Activated naive CD4-positive, alpha-beta T cell treated with anti-CD3 and anti-CD28 coated beads, Interleukin-2, amount 50 U/mL, for 16 hours (primary cell): ENCODE results near the gene ATP23.

ENCODE experiments used
- DNase-seq: peaks from one replicate; pipeline ENCODE4 v3.0.0-alpha.2; 2020

The ATP23 gene, protein sequence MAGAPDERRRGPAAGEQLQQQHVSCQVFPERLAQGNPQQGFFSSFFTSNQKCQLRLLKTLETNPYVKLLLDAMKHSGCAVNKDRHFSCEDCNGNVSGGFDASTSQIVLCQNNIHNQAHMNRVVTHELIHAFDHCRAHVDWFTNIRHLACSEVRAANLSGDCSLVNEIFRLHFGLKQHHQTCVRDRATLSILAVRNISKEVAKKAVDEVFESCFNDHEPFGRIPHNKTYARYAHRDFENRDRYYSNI

DNA sequence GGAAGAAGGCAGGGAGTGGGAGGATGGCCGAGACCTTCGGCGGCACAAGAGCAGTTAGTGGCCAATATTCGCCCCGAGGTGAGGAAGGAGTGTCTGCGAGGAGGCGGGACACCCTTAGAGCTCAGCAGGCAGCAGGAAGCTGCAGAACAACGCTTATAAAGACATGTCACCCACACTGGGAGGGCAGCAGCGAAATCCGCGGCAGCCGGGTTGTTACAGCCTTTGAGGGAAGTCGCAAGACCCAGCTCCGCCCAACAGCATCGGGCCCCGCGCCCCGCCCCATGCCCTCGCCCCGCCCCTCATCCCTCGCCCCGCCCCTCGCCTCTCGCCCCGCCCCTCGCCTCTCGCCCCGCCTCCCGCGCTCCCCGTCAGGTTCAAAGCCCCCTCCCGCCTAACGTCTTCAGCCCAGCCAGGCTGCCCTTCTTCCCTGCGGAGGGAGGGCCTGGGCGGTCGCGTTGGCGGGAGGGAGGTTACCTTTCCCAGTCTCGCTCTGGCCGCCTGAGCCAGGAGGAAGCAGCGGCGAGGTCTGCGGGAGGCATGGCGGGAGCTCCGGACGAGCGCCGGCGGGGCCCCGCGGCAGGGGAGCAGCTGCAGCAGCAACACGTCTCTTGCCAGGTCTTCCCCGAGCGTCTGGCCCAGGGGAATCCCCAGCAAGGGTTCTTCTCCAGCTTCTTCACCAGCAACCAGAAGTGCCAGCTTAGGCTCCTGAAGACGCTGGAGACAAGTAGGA lies at the start of gene ATP23:
TSS of gene ATP23 (plus strand) at position 403 of the 730 bp plus-strand sequence. CDS start at position 538, 135 bp downstream.
- peak; percentile 81 for DNase-seq

DNA sequence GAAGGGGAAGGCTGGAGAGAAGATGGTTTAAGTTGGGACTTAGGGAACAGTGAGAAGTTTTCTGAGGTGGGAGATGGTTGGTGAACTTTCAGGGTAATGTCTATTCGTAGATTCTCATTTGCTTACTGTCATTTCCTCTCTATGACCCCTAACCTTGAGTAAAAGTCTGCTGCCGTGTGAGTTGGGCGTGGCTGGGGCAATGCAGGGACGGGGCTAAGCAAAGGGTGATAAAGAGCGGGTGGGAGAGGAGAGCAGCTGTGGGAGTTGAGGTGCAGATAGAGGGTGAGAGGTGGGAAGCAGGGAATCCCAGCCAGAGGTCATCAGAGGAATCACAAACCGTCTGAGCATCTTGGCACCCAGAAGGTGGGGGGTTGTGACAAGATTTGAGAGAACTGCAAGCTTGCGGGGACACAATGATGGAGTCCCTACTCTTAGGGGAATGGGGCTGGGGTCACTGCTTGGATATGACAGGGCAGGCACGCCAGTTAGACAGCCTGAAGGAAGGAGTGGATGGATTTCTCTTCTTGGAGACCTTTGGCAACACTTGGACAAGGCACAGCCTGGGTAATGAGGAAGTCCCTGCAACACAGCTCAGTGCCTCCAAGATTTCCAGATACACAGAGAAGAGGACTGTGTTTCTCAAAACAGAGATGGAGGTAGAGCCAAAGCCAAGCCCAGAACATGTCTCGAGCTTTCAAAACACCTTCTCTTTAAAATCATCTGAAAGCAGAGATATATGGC lies 49.0 kb upstream of the ATP23 start:
- no peak for DNase-seq

DNA sequence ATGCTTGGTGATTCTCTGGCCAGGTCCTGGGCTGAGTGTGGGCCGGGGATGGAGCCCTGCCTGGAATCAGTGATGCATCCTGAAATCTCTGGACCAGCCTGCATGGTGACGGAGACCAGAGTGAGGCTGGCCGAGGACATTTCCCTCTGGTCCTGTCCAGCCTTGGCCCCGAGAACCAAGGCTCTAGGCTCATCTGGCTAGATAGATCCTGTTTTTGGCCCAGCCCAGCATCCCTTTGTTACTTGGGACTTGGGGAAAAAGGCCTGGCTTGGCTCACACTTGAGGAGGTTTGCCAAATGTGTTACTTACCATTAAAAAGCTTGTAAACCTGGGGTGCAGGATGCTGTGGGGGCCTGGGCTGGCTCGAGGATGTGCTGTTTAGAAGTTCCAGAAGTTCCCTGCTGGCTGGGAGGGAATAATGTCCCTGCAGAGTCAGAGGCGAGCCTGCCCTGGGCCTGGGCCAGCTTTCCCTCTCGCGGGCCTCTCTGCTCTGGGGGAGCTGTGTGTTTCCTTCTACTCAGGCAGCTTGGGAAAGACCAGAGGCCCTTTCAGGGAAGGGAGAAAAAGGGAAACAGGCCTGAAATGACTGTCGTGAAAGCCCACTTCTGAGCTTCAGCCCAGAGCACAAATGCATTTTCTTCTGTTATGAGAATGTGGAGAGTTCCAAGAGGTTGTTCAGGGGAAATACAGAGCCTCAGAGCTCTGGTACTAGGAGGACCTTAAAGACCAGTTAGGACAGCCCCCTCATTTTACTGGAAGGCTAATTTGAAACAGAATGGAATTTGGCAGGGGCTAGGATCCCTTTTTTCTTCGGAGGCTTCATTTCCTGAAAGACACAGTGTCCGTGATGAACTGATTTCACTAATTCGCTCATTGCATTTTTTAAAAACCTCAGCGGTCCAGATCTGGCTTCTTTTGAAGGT lies 47.7 kb upstream of the ATP23 start:
- no peak for DNase-seq

DNA sequence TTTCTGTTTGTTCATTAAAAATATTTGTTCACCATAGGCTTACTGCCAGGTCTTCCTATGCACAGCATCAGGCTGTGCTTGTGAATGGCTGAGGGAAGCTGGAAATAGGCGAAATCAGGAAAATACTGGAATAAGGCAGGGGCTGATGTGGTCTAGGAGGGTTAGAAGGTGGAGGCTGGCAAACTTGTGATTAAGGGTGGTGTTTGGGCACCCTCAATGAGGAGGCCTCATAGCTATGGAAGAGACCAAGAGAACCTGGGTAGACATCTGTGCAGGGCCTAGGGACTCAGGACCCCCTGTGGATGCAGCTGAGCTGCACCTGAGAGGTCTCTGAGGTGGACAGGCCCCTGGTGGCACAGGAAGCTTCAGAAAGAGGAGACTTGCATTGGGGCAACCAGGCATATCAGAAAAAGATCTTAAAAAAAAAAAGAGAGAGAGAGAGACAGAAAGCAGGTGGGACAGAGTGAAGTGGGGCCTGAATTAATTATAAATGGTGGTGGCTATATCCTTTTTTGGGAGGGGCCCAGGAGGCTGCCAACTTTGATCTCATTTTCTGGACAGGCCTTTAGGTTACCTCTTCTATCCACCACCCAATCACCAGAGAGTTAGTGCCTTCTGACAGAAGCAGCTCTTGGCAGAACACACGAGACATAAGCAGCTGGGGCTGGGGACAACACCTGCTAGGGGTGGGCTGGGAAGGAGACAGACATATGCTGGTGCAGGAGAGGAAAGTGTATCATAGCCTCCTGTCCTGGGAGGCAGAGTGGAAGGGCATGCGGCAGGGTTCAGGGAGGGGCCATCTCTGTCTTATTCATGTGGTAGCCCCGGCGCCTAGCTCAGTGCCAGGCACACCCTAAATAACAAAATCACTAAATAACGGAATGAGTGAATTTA lies 46.7 kb upstream of the ATP23 start:
- DNase-seq: no peak

DNA sequence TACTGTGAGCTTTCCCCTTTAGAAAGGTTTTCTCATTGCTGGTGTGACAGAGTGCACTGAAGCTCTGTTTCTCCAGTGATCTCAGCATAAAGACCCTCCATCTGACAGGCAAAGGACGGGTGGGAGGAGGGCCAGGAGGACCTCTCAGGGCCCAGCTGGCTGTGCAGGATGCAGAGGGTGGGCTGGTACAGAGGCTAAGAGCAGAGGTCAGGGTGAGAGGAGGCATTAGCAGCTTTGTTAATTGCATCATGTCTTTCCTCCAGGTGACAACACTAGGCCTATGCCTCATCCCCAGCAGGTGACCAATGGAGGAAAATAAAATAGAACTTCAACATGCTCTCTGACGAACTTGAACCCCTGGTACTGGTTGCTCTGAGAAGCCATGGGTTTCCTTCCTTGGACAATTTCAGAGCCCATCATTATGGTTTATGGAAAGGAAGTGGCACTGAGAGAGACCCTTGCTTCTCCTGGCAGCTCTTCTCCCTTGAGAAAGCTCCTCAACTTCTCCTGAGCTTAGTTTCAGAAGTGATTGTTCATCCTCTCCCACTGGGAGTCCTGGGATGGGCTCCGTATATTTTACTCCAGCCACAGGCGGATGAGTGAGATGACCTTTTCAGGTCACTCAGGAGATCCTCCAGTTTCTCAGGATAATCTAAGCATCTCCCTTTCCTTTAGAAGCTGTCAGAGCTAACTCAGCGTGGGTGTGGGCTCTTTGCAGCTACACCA lies 45.8 kb upstream of the ATP23 start:
- no peak for DNase-seq

DNA sequence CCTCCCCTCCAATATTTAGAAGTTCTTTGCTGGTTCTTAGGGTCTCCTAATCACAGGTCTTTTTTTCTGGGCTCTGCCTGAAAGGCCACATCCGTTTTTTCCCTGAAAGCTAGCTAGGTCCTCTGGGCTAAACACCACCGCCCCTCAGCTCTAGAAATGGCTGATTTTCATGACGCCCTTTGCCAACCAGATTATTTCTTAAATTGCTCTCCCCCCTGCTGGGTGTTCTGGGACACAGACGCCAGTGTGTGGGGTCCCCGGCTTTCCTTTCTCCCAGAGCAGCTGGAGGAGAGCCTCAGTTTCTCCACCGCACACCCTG lies 45.3 kb upstream of the ATP23 start:
- no peak for DNase-seq

DNA sequence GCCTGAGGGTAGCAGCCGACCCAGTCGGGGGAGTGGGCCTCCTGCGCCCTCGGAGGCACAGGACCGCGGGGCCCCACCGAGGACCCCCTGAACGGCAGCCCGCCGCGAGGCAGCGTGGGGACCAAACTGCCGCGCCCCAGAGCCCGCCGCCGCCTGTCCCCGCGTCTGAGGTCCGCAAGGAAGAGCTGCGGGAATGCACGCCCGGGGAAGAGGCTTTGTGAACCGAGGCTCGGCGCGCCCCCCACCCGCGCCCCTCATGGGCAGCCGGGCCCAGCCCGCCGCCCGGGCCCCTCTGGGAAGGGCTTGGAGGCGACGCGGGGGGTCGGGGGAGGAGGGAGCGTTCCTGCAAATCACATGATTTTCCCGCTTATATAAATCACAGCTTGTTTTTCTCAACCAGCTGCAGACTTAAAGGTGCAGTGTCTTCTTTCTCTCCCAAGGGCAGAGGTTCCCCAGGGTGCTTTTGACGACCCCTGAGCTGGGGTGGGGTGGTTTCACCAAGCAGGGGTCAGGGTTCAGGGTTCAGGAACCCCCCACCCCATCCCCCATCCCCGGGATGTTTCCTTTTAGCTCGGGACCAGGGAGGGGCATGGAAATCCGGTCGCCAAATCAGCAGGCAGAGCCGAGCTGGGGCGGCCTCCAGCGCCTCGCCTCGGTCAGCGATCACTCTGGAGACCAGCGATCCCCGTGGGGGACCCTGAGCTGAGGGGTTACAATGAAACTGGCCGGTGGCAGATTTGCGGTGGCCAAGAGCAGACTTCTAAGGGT lies 44.7 kb upstream of the ATP23 start:
- peak; percentile 21 for DNase-seq

DNA sequence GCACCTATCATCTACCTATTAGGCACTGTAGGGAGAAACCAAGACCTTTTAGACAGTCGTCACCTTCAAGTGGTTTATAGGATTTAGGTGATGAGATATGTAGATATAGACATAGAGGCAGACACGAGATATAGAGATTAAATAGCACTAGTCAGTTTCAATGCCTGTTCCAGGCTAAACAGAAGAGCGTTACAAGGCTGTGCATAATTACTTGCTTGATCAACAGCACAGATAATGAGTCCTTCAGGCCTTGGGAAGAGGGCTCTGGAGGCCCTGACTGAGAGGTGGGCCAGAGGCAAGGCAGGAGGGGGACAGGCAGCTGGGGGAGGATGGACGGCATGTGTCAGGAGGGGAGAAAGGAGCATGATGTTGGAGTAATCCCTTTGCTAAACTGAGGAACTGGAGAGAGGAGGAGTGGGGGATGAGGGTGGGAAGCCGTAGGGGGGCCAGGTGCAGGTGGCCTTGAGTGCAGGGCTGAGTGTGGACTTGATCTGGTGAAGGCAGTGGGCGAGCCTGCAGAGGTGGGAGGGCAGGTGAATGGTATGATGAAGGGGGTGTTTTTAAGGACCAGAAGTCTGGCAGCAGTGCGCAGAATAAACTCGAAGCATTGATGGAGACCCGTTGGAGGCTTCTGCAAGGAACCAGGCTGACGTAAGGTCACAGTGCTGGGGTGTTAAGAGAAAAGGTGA lies 43.9 kb upstream of the ATP23 start:
- DNase-seq: no peak

DNA sequence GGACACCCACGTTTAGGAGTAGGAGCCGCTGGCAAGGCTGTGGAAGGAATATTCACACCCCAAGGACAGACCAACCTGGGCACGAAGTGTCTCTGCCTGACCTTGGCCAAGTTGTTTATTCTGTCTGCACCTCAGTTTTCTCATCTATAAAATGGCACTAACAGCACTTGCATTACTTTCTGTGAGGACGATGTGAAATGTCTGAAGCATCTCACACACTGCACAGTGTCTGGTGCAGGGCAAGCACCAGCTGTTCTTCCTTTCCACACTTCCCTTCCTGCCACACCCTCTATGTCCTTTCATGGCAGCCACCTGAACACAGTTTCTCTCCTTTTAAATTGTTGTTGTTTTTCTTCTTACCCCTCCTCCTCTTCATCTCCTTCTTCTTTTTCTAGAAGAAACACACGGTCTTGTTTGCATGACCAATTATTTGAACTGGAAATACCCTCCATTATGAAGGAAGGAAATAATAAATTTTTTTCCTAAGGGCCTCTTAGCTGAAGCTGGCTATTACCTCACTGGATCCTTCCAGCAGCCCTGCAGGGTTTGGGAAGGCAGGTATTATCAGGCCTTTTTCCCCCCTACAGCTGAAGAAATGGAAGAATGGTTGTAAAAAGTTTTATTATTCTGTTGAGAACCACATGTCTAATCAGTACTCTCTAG lies 42.9 kb upstream of the ATP23 start:
- DNase-seq: no peak

DNA sequence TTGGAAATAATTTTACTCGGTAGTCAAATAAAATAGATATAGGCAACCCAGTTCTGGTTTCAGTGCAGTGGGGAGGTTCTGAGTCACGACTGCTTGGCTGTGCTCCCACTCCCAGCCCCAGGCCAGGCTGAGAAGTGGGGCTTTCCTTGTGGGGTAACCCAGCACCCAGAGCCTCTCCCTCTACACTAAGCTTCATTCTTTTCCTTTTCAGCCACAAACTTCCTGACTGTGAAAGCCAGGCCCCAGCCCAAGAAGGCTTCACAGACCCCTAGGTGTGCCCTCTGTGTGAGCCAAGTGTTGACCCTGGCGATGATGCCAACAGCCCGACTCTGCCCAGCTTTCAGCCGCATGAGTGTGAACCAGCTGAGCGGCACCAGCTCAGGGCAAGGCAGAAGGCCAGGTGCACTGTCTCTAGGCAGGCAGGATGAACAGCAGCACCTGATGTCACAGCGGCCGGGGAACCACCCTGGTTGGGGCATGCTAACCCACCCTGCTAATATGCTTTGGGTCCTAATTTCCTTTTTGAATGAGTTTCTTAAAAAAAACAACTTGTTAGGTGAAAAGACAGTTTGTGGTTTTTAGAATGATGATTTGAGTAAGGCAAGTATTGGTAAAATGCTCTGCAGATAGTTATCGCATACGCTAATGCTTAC lies 42.2 kb upstream of the ATP23 start:
- peak; percentile 82 for DNase-seq

DNA sequence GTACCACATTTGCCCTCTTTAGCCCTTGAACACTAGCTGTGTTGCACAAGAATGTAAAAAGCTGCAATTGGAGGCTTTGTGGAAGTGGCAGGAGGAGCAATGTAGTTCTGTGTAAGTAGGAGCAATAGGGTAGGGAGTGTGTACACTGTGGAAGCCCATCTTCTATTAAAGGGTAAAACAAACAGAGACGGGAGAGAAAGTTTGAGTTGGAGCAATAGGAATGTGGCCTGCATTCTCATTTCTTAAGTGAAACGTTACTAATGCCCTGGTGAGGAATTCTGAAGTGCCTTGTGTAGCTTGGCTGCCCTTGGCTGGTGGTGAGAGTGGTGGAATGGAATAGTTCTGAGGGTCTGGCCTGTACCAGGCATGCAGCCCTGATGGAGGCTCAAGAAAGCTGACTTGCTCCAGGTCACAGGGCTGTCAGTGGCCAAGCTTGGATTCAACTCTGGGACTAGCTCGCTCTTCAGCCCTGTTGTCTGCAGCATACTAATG lies 38.8 kb upstream of the ATP23 start:
- no peak for DNase-seq

DNA sequence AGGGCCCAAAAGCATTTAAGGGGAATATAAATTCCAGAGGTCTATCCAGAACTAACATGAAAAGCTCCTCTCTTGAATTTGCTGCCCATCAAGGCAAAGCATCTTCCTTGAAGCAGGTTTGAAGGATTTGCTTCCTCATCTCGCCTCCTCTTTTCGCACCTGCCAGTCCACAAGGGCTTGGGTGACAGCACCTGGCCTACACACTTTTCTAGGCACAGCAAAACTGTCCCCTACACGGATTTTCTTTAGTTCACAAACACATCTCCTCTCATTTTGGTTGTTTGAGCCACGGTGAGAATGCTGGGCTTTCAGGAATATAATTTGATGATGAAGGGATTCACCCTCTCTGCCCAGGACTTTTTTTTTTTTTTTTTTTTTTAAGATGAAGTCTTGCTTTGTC lies 36.9 kb upstream of the ATP23 start:
- DNase-seq: no peak

DNA sequence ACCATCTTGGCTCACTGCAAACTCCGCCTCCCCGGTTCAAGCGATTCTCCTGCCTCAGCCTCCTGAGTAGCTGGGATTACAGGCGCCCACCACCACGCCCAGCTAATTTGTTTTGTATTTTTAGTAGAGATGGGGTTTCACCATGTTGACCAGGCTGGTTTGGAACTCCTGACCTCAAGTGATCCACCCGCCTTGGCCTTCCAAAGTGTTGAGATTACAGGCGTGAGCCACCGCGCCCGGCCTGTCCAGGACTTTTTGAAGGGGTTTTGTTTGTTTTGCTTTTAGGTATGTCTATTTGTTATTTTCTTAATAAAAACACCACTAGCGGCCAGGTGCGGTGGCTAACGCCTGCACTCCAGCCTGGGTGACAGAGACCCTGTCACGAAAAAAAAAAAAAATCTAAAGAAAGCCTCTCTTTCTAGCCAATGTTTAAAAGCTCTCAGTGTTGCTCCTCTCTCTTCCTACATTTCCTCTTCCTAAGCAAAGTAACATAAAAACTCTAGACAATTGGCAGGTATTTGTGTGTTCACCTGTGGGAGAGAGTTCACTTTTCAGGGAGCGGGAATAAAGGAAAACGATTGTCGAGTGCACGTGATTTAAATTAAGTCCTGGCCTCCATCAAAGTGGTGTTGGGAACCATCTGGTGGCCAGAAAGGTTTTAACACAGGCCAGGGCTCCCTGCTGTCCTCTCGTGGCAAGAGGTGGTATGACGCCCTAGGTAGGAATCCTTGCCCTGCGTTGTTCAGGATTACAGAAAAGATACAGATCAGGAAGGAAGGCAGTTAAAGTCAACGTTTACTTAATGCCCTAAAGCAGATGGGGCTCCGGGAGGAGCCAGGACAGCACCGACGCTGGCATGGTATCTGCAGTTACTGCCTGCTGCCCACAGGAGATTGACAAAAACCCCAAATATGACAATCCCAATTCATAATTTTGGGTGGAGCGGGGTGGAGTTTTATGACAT lies 36.2 kb upstream of the ATP23 start:
- DNase-seq: peak; percentile 84

DNA sequence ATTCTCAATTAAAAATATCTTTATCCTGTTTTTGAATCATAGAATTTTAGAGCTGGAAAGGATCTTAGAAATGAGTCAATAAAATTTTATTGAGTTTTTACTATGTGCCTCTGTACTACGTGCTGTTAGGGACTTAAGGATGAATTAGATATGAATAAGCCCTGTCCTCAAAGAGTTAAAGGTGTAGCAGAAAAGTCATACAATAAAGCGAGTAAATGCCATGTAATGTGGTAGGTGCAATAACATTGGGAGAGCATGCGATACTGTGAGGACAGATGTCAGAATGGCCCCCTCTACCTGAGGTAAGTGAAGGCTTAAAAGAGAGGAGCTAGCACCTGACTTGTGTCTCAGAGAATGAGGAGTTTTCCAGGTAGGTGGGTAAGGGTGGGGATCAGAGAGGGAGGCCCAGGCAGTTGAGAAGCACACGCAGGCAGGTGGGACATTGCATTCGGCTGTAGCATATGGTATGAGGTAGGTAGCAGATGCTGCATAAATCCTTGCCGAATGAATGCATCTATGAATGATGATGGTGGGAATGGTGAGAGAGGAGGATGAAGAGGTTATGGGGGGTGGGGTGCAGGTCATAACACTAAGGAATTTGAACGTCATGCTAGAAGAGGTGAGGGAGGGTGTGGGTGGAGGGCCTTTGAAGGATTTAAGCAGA lies 35.4 kb upstream of the ATP23 start:
- no peak for DNase-seq

DNA sequence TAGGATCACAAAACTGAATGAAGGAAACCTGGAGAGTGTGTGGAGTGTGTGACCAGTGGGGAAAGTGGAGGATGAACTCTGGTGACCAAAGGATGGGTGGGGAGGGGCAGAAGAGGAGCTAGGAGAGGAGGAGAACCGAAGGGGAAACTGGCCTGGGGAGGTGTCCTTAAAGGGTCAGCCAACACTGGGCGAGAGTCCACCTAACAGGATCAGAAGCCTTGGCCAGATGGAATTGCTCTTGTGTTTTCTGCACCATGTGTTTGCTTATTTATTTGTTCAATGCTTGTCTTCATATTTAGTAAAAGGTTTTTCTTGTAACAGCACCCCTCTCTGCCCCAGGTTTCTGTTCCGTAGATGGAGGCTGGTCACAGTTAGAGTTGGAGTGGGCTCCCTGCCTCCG lies 34.5 kb upstream of the ATP23 start:
- no peak for DNase-seq

DNA sequence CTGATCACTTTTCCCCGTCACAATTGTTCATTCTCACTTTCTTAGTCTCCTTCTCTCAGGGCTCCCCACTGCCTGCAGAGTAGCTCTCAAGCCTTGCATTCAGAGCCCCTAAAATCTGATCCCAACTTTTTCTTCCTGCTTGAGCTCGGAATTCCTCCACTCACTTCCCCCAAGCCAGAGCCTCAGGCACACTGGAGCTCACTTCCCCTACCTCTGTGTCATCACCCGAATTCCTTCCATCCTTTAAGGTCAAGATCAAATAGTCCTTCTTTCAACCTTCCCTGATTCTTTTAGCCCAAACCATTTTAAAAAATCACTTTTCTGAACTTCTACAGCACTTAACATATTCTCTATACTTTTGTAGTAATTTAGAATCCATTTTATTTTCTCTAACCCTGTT lies 34.1 kb upstream of the ATP23 start:
- no peak for DNase-seq

DNA sequence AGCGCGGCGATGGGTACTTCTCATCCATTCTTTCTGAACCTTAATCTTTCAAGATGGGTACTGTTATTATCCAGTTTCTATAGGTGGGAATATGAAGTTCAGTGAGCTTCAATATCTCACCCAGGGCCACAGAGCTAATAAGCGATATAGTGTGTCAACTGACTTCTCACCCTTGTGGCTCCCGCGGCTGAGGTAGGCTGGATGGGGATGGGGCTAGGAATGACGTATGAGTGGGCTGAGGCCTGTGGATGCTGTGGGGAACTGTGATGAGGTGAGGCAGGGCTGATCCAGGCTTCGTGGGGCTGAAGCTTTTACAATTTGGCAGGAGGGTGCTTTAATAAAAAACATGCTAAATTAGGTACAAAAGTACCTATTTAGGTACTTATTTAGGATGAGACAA lies 32.9 kb upstream of the ATP23 start:
- DNase-seq: no peak
